NCI-H2227 (cell line): Measurements from ENCODE around the gene PRMT7.

ENCODE experiments used
- DNase-seq: peaks from one replicate; lab custom pipeline; 2025; ENCODE audit not compliant: unreplicated experiment; lab: John Stamatoyannopoulos, UW

Gene PRMT7

GRCh38 chr16:68345958-68346635 is 35.3 kb downstream of the PRMT7 start:
- no peak for DNase-seq

GRCh38 chr16:68346892-68347480 is 36.2 kb downstream of the PRMT7 start:
- no peak for DNase-seq

- DNase-seq: no peak
Observed at GRCh38 chr16:68347605-68348004, 36.8 kb downstream of the PRMT7 start.

GRCh38 chr16:68348639-68349445 is 38.0 kb downstream of the PRMT7 start:
- DNase-seq: no peak

- DNase-seq: no peak
Observed at GRCh38 chr16:68349838-68350410, 39.1 kb downstream of the PRMT7 start.

- no peak for DNase-seq
Observed at GRCh38 chr16:68350813-68351350, 40.1 kb downstream of the PRMT7 start.

GRCh38 chr16:68351463-68351862 is 40.6 kb downstream of the PRMT7 start:
- DNase-seq: no peak

GRCh38 chr16:68351991-68352431 is 41.2 kb downstream of the PRMT7 start:
- no peak for DNase-seq

- DNase-seq: no peak
Observed at GRCh38 chr16:68353366-68353765, 42.5 kb downstream of the PRMT7 start.

GRCh38 chr16:68354816-68355215 is 44.0 kb downstream of the PRMT7 start:
- no peak for DNase-seq

GRCh38 chr16:68355447-68356248 is 44.8 kb downstream of the PRMT7 start:
- DNase-seq: no peak

- no peak for DNase-seq
Observed at GRCh38 chr16:68356249-68356918, 45.6 kb downstream of the PRMT7 start.

- DNase-seq: no peak
Observed at GRCh38 chr16:68356919-68357286, 46.1 kb downstream of the PRMT7 start.

- DNase-seq: no peak
Observed at GRCh38 chr16:68357521-68357922, 46.7 kb downstream of the PRMT7 start.

GRCh38 chr16:68357923-68358322 is 47.1 kb downstream of the PRMT7 start:
- no peak for DNase-seq

GRCh38 chr16:68358951-68359350 is 48.1 kb downstream of the PRMT7 start:
- no peak for DNase-seq

- DNase-seq: no peak
Observed at GRCh38 chr16:68359398-68360191, 48.8 kb downstream of the PRMT7 start.

GRCh38 chr16:68360547-68360946 is 49.7 kb downstream of the PRMT7 start:
- DNase-seq: no peak

- no peak for DNase-seq
Observed at GRCh38 chr16:68360956-68361355, 50.1 kb downstream of the PRMT7 start.
